Neural progenitor cell (in vitro differentiated cells): ENCODE results near the gene SLC25A1. TPM values are rescaled to one million over a fixed set of nuclear protein-coding genes. Genes with fewer than 3 reads are reported as not detected.

Experiments
- DNase-seq: peaks from one replicate; pipeline ENCODE4 v3.0.0-alpha.2; 2016; ENCODE audit warnings: low spot score
- H2AFZ ChIP-seq: fragments of 200-600 bp; sonication (generic); replicated peaks from 2 replicates; pipeline ENCODE4 v1.6.1; 2016; ENCODE audit warnings: antibody characterized with exemption
- H3F3A ChIP-seq: fragments of 200-600 bp; sonication (generic); 2 replicates; pipeline ENCODE4 v1.6.1; 2016; ENCODE audit warnings: antibody characterized with exemption, low read depth
- H3K27ac ChIP-seq: fragments of 200-600 bp; sonication (generic); 2 replicates; pipeline ENCODE4 v1.5.1; 2016; ENCODE audit warnings: mild to moderate bottlenecking
- H3K27me3 ChIP-seq: fragments of 200-600 bp; sonication (generic); 2 replicates; pipeline ENCODE4 v1.6.1; 2016; ENCODE audit warnings: mild to moderate bottlenecking, moderate library complexity
- H3K36me3 ChIP-seq: fragments of 200-600 bp; sonication (generic); 2 replicates; pipeline ENCODE4 v1.5.1; 2016
- H3K4me1 ChIP-seq: fragments of 200-600 bp; sonication (generic); 2 replicates; pipeline ENCODE4 v1.6.1; 2016; ENCODE audit warnings: mixed run types
- H3K4me2 ChIP-seq: fragments of 200-600 bp; sonication (generic); 2 replicates; pipeline ENCODE4 v1.6.1; 2016
- H3K4me3 ChIP-seq: fragments of 200-600 bp; sonication (generic); 2 replicates; pipeline ENCODE4 v1.5.1; 2016
- H3K79me2 ChIP-seq: fragments of 200-600 bp; sonication (generic); 2 replicates; pipeline ENCODE4 v1.6.1; 2016; ENCODE audit warnings: low read depth
- H3K9ac ChIP-seq: fragments of 200-600 bp; sonication (generic); 2 replicates; pipeline ENCODE4 v1.6.1; 2016
- H3K9me3 ChIP-seq: fragments of 200-600 bp; sonication (generic); 2 replicates; pipeline ENCODE4 v1.5.1; 2016; ENCODE audit warnings: low read depth
- H4K20me1 ChIP-seq: fragments of 200-600 bp; sonication (generic); 2 replicates; pipeline ENCODE4 v1.6.1; 2016; ENCODE audit warnings: low read depth
- H3K27ac Mint-ChIP-seq: 3 replicates; pipeline ENCODE4 v1.8.0; 2021; ENCODE audit warnings: mixed read lengths
- H3K27me3 Mint-ChIP-seq: 2 replicates; pipeline ENCODE4 v1.8.0; 2022; ENCODE audit warnings: low read depth, mild to moderate bottlenecking, inconsistent platforms, moderate library complexity, mixed read lengths; ENCODE audit not compliant: insufficient read depth
- H3K36me3 Mint-ChIP-seq: 3 replicates; pipeline ENCODE4 v1.8.0; 2021; ENCODE audit warnings: mixed read lengths
- H3K4me1 Mint-ChIP-seq: 3 replicates; pipeline ENCODE4 v1.8.0; 2021; ENCODE audit warnings: mixed read lengths
- H3K4me3 Mint-ChIP-seq: 3 replicates; pipeline ENCODE4 v1.8.0; 2021; ENCODE audit warnings: mild to moderate bottlenecking, moderate library complexity, mixed read lengths
- H3K9me3 Mint-ChIP-seq: 3 replicates; pipeline ENCODE4 v1.8.0; 2020; ENCODE audit warnings: mixed read lengths
- CTCF ChIP-seq: fragments of 200-600 bp; sonication (generic); IDR thresholded peaks from 2 replicates; pipeline ENCODE4 v1.5.1; 2017; ENCODE audit warnings: antibody characterized with exemption, mild to moderate bottlenecking
- EZH2 ChIP-seq: fragments of 200-600 bp; sonication (generic); IDR thresholded peaks from 2 replicates; pipeline ENCODE4 v1.6.1; 2017; ENCODE audit warnings: antibody characterized with exemption, mild to moderate bottlenecking, moderate library complexity
- EZH2phosphoT487 ChIP-seq: fragments of 200-600 bp; sonication (generic); IDR thresholded peaks from 2 replicates; pipeline ENCODE4 v1.6.1; 2017; ENCODE audit warnings: antibody characterized with exemption
- total RNA-seq: library from RNA; depleted of rRNA; stranded (reverse); fragments of >200 nt; gene quantifications from 2 replicates; pipeline ENCODE4 v1.2.3, GENCODE V29; 2015; ENCODE audit warnings: low replicate concordance

Gene SLC25A1
- total RNA-seq, 1 donor from 2014 or later = 28.6 TPM

DNA sequence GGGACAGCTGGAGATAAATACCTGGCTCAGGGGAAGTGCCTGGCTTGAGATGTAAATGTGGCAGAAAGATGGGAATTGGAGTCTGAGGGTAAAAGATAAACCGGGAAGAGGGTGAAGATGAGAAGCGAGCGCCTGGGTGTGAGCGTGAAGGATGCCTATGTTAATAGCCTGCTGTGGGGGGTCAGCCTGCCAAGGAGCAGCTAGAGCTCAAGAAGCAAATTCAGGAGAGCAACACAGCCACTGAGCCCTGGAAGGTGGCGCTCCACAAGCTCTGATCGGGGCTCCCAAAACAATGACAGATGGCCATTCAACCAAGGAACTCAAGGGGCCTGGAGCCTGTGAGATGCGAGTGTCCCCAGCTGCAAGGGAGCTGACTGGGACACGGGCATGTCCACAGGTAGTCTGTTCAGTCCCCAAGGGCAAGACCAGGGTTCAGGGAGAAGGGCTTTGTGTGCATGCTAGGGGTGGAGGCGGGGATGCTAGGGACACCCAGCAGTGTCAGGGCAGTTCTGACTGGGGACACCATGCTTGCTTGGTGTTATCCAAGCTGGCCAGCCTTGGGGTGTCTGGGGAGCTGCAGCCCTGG is 31.2 kb downstream of the SLC25A1 start:
- peaks cover 54% of the 10 kb centered on the region for H3K27me3 Mint-ChIP-seq
- H3K9ac ChIP-seq = no peak overlapping the region
- no peak overlapping the region for H3K27ac ChIP-seq
- peak overlapping the region; percentile 68 for H3K4me3 Mint-ChIP-seq
- H3K9me3 Mint-ChIP-seq = peaks cover 10% of the 10 kb centered on the region
- peaks cover 75% of the 10 kb centered on the region for H3K27me3 ChIP-seq
- H3K27ac Mint-ChIP-seq = no peak overlapping the region
- peaks cover 6% of the 10 kb centered on the region for H3K36me3 Mint-ChIP-seq
- TF ChIP-seq EZH2 (no peak), CTCF (no peak), EZH2phosphoT487 (no peak)
- peaks cover 17% of the 10 kb centered on the region for H3K4me1 Mint-ChIP-seq
- no peaks in the 10 kb centered on the region for H3K9me3 ChIP-seq
- H3K36me3 ChIP-seq = no peaks in the 10 kb centered on the region
- H3K4me1 ChIP-seq = peaks cover 6% of the 10 kb centered on the region
- DNase-seq = no peak
- H3F3A ChIP-seq = peaks cover 7% of the 10 kb centered on the region
- no peak overlapping the region for H3K4me2 ChIP-seq
- no peak overlapping the region for H2AFZ ChIP-seq
- H3K79me2 ChIP-seq = peaks cover 12% of the 10 kb centered on the region
- no peak overlapping the region for H3K4me3 ChIP-seq
- peaks cover 17% of the 10 kb centered on the region for H4K20me1 ChIP-seq

DNA sequence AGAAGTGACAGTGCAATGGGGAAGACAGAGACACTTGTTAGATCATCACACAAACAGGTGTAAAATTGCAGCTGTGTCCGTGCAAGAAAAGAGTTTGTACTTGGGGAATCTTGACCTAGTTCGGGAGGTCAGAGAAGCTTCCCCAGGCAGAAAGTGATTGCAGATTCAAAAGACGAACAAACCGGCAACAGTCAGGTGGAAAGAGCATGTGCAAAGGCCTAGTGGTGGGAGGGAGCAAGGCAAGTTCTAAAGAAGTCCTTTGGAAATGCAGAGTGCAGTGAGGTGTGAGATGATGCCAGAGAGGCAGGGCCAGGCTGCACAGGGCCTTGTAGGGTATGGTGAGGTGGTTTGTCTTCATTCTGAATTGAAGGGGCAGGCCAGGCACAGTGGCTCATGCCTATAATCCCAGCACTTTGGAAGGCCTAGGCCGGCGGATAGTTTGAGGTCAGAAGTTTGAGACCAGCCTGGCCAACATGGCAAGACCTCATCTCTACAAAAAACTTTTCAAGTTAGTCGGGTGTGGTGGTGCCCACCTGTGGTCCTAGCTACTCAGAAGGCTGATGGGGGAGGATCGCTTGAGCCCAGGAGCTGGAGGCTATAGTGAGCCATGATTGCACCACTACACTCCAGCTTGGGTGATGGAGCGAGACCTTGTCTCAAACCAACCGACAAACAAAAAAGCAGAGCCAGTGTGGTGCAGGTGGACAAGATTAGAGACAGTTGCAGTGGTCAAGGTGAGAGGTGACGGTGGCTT is 32.1 kb downstream of the SLC25A1 start:
- H3K79me2 ChIP-seq = peaks cover 12% of the 10 kb centered on the region
- no peak overlapping the region for H3K9ac ChIP-seq
- no peak overlapping the region for H3K4me3 ChIP-seq
- no peak overlapping the region for H2AFZ ChIP-seq
- H3K9me3 Mint-ChIP-seq = peaks cover 7% of the 10 kb centered on the region
- H3K27ac Mint-ChIP-seq = peak overlapping the region; percentile 35
- peaks cover 66% of the 10 kb centered on the region for H3K27me3 ChIP-seq
- H3K4me2 ChIP-seq = no peak overlapping the region
- no peak for TF ChIP-seq EZH2phosphoT487
- TF ChIP-seq EZH2 = no peak
- no peak for TF ChIP-seq CTCF
- no peaks in the 10 kb centered on the region for H3K36me3 ChIP-seq
- DNase-seq = no peak
- H4K20me1 ChIP-seq = peaks cover 15% of the 10 kb centered on the region
- H3K27ac ChIP-seq = no peak overlapping the region
- H3K9me3 ChIP-seq = no peaks in the 10 kb centered on the region
- peaks cover 6% of the 10 kb centered on the region for H3K36me3 Mint-ChIP-seq
- H3K4me3 Mint-ChIP-seq = no peak overlapping the region
- H3K4me1 ChIP-seq = peaks cover 6% of the 10 kb centered on the region
- peaks cover 17% of the 10 kb centered on the region for H3K4me1 Mint-ChIP-seq
- peaks cover 7% of the 10 kb centered on the region for H3F3A ChIP-seq
- peaks cover 46% of the 10 kb centered on the region for H3K27me3 Mint-ChIP-seq

DNA sequence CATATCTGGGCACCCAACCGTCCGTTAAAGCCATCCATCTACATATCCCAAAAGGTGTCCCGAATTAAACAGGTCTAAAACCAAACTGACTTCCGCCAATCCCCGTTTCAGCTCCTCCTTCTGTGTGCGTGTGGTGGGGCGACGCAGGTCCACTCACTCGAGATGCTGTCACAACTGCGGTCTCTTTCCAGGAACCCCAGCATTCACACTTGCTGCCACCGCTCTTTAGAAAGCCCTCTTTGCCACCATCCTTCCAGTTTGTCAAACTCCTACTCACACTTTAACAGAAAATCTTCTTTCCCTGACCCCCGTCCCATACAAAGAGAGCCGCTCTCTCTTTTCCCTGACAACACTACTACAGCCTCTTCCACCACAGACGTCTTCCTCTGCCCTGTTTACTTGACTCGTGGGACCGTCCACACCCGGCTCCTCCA is 34.6 kb downstream of the SLC25A1 start:
- TF ChIP-seq EZH2 = no peak
- no peak for TF ChIP-seq EZH2phosphoT487
- TF ChIP-seq CTCF = no peak
- DNase-seq = no peak
- peaks cover 42% of the 10 kb centered on the region for H3K27me3 ChIP-seq
- peaks cover 5% of the 10 kb centered on the region for H3F3A ChIP-seq
- peak overlapping the region; percentile 98 for H3K4me2 ChIP-seq
- Mint-ChIP-seq H3K4me1 (peaks cover 13% of the 10 kb centered on the region), H3K27ac (peak overlapping the region; percentile 23), H3K36me3 (peaks cover 8% of the 10 kb centered on the region), H3K9me3 (peaks cover 2% of the 10 kb centered on the region), H3K4me3 (peak overlapping the region; percentile 95), H3K27me3 (peaks cover 33% of the 10 kb centered on the region)
- H3K79me2 ChIP-seq = peaks cover 12% of the 10 kb centered on the region
- no peaks in the 10 kb centered on the region for H3K36me3 ChIP-seq
- peak overlapping the region; percentile 89 for H3K9ac ChIP-seq
- H3K27ac ChIP-seq = no peak overlapping the region
- H4K20me1 ChIP-seq = peaks cover 7% of the 10 kb centered on the region
- H3K9me3 ChIP-seq = no peaks in the 10 kb centered on the region
- peak overlapping the region; percentile 70 for H2AFZ ChIP-seq
- H3K4me1 ChIP-seq = peaks cover 6% of the 10 kb centered on the region
- peak overlapping the region; percentile 99 for H3K4me3 ChIP-seq
